ENCODE results near the gene USP2. TPM values are rescaled to one million over a fixed set of nuclear protein-coding genes. Genes with fewer than 3 reads are reported as not detected.
A peak's percentile ranks its signal among the peaks of the same experiment; 100 is the strongest.

Gene USP2
- total RNA-seq, 4 donors from 2014 or later = 2.5 to 61.8 (median 32.2) TPM

DNA sequence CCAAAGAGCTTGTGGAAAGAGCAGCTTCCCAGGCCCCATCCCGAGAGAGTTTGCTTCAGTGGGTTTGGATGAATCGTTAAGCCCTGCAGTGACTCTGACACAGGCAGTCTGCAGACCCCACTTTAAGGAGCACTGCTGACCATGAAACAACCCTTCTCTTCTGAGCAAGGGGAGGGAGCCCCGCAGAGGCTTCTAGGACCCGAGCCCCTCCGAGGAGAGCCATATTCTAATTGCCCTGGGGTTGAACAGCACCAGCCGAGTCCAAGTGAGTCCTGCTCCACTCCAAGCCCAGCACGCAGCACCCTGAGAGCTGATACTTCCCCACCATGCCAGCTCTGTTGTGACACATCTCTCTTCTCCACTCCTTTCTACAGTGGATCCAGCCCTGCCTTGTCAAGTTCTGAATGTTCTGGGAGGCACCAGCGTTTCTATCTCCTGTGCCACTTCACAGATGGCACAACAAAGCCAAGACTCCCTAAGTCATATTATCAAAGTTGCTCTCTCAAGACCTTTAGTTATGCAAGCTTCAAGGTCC, 10.4 kb downstream of the USP2 start:
- Histone ChIP-seq H3K36me3 (no peaks in the 10 kb centered on the region), H3K4me3 (no peak overlapping the region), H3K9me3 (no peaks in the 10 kb centered on the region), H3K27ac (peak overlapping the region in 3 of 4 donors; percentile 78 to 97 (median 96)), H3K4me1 (peaks cover 0 to 72% (median 15%) of the 10 kb centered on the region in 4 donors), H3K27me3 (no peaks in the 10 kb centered on the region)
- no peak for DNase-seq
- TF ChIP-seq POLR2A (IDR thresholded peaks at IDR 0.05) = no peak
- TF ChIP-seq, protein P1, sequence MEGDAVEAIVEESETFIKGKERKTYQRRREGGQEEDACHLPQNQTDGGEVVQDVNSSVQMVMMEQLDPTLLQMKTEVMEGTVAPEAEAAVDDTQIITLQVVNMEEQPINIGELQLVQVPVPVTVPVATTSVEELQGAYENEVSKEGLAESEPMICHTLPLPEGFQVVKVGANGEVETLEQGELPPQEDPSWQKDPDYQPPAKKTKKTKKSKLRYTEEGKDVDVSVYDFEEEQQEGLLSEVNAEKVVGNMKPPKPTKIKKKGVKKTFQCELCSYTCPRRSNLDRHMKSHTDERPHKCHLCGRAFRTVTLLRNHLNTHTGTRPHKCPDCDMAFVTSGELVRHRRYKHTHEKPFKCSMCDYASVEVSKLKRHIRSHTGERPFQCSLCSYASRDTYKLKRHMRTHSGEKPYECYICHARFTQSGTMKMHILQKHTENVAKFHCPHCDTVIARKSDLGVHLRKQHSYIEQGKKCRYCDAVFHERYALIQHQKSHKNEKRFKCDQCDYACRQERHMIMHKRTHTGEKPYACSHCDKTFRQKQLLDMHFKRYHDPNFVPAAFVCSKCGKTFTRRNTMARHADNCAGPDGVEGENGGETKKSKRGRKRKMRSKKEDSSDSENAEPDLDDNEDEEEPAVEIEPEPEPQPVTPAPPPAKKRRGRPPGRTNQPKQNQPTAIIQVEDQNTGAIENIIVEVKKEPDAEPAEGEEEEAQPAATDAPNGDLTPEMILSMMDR (IDR thresholded peaks at IDR 0.05) = no peak

DNA sequence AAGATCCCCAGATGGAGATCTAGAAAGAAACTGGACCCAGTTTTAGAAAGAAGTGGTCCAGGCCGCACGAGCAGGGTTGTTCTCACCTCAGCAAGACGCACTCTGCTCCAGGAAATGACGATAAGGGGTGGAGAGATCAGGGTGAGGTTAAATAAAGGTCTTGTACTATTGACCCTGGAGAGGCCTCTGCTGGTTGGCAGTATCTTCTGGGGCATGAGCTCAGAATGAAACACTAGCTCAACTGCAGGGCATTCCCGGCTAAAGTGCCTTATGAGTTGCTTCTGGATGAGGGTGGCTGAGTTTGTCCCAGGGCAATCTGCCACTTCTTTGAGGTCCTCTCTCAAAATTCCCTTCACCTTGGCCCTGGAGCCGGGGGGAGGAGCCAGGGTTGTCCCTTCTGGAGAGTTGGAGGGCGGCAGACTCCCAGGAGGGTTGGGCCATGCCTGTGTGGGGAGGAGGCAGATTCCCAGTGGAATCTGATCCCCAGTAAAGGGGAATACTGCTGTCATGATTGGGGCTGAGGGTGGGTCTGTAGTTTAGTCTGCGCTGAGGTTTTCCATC, 10.9 kb downstream of the USP2 start:
- TF ChIP-seq, protein P1 (IDR thresholded peaks at IDR 0.05) = peak in 1 of 6 experiments; percentile 24
- TF ChIP-seq POLR2A (IDR thresholded peaks at IDR 0.05) = peak; percentile 45 to 78
- H3K27ac ChIP-seq = peak overlapping the region in 3 of 4 donors; percentile 78 to 97 (median 96)
- H3K27me3 ChIP-seq = no peaks in the 10 kb centered on the region
- peak in 2 of 3 donors; percentile 77 to 80 for DNase-seq
- H3K4me3 ChIP-seq = no peak overlapping the region
- no peaks in the 10 kb centered on the region for H3K36me3 ChIP-seq
- no peaks in the 10 kb centered on the region for H3K9me3 ChIP-seq
- peaks cover 0 to 73% (median 15%) of the 10 kb centered on the region in 4 donors for H3K4me1 ChIP-seq

DNA sequence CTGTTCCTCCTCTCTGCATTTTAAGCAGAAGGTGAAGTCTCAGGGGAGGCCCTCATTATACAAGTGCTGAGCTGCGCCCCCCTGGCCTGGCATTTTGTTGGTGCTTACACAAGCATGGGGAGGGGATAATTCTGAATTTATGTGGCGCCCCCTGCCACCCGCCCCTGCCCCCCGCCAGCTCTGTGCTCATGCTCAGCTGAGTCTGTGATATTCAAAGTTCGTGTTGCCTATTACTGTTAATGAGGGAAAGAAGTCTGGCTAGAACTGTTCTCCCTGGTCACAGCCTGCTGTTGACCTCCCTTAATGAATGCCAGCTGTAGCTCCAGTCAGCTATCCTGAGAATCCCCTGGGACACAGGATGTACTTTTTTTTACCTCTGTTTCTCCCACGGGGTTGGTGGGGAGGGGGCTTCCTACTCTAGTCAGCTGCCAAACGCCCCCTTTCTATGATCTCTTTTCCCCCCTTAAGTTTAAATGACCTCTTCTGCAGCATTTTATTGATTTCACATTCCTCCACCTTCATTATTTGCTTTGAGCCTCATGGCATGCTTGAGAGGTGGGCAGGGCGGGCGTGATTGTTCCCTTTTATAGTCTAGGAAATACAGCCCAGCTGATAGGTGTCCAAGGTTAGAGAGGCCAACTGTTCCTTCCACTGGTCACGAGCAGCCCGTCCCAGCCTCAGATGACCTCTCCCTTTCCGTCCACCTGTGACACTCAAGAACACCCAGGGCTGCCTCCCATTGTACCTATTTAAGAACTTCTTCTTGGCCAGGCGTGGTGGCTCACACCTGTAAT, 12.2 kb downstream of the USP2 start:
- peaks cover 0 to 76% (median 15%) of the 10 kb centered on the region in 4 donors for H3K4me1 ChIP-seq
- H3K27me3 ChIP-seq = no peaks in the 10 kb centered on the region
- H3K9me3 ChIP-seq = no peaks in the 10 kb centered on the region
- TF ChIP-seq POLR2A (IDR thresholded peaks at IDR 0.05) = peak in 1 of 2 donors; percentile 13
- TF ChIP-seq, protein P1 (IDR thresholded peaks at IDR 0.05) = no peak
- no peaks in the 10 kb centered on the region for H3K36me3 ChIP-seq
- peak overlapping the region in 3 of 4 donors; percentile 78 to 97 (median 96) for H3K27ac ChIP-seq
- DNase-seq = peak in 2 of 3 donors; percentile 78 to 79
- peak overlapping the region in 2 of 4 donors; percentile 23 to 28 for H3K4me3 ChIP-seq

DNA sequence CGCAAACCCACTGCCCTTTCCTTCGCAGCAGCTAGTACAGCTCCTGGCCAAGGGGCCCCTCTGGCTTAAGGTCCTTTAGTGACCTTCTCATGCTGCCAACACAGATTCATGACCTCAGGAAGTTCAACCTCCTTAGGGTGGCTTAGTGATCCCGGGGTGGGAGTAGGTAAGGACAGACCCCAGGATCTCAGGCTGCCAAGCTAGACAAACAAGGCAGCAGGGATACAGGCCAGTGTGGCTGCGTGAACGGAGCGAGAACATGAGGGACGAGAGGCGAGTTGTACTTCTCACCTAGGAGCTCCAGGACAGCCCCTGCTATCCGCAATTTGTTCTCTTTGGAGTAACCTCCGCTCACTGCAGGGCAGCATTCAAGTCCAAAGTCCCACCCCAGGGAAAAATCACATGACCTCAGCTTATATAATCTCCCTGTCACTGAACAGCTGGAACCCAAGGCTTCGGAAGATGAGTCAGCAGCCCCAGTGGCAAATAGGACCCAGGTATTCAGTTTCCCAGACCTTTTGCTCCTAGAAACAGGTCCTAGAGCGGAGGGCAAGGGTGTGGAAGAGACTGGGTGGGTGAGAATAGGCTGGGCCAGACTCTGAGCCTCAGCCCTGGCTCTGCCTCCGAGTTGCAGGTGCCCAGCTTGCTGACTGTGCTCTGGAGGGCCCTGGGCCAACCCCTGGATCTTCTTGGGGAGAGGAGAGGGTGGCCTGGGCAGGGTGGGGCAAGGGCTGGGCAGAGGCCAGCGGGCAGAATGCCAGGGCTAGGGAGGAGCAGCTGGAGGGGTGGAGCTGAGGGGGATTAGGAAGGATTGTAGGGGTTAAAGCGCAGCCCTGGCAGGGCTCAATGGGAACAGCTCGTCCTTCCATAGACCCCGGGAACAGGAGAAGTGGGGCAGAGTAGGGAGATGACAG, 13.1 kb downstream of the USP2 start:
- Histone ChIP-seq H3K4me1 (peaks cover 4 to 72% (median 18%) of the 10 kb centered on the region in 4 donors), H3K36me3 (no peaks in the 10 kb centered on the region), H3K27ac (peak overlapping the region; percentile 31 to 97 (median 87)), H3K4me3 (peak overlapping the region in 2 of 4 donors; percentile 23 to 30), H3K9me3 (no peaks in the 10 kb centered on the region), H3K27me3 (no peaks in the 10 kb centered on the region)
- DNase-seq = peak in 2 of 3 donors; percentile 90 to 97
- TF ChIP-seq POLR2A (IDR thresholded peaks at IDR 0.05) = peak; percentile 83 to 84
- TF ChIP-seq, protein P1 (IDR thresholded peaks at IDR 0.05) = no peak

- peak overlapping the region in 3 of 4 donors; percentile 78 to 97 (median 96) for H3K27ac ChIP-seq
- DNase-seq = peak in 1 of 3 donors; percentile 56
- no peaks in the 10 kb centered on the region for H3K36me3 ChIP-seq
- TF ChIP-seq POLR2A (IDR thresholded peaks at IDR 0.05) = no peak
- TF ChIP-seq, protein P1 (IDR thresholded peaks at IDR 0.05) = peak in 1 of 6 experiments; percentile 18
- H3K9me3 ChIP-seq = no peaks in the 10 kb centered on the region
- H3K27me3 ChIP-seq = no peaks in the 10 kb centered on the region
- peaks cover 4 to 72% (median 18%) of the 10 kb centered on the region in 4 donors for H3K4me1 ChIP-seq
- H3K4me3 ChIP-seq = peak overlapping the region in 2 of 4 donors; percentile 19 to 30
Observed at GRCh38 chr11:119367661-119368120, 13.8 kb downstream of the USP2 start.
